IMR-90 (cell line): ENCODE measurements around the gene MS4A12.
"Not testable (repeated sequence)": the region's sequence is repeated elsewhere in the genome, so short reads cannot be mapped to it uniquely, and the experiment has no call there.

ENCODE experiments used
- MXI1 ChIP-seq: IDR thresholded peaks from 2 replicates; pipeline ENCODE4 v1.6.1; 2012; ENCODE audit warnings: low read depth, mild to moderate bottlenecking, low read length, moderate library complexity, borderline replicate concordance
- POLR2A ChIP-seq: IDR thresholded peaks from 2 replicates; pipeline ENCODE4 v1.6.1; 2012; ENCODE audit warnings: mild to moderate bottlenecking, low read depth, low read length
- RFX5 ChIP-seq: IDR thresholded peaks from 2 replicates; pipeline ENCODE4 v1.8.0; 2012; ENCODE audit warnings: low read depth, mild to moderate bottlenecking, low read length, moderate library complexity
- SMC3 ChIP-seq: fragments of 150-350 bp; IDR thresholded peaks from 2 replicates; pipeline ENCODE4 v1.6.1; 2016; ENCODE audit warnings: low read depth, mild to moderate bottlenecking, antibody characterized with exemption, low read length, moderate library complexity
- TF ChIP-seq, protein P1 (sequence below): conservative IDR thresholded peaks from 2 replicates; pipeline ENCODE4 v1.5.1; 2012; ENCODE audit warnings: mild to moderate bottlenecking, low read depth, low read length, improper control_type of control experiment

DNA sequence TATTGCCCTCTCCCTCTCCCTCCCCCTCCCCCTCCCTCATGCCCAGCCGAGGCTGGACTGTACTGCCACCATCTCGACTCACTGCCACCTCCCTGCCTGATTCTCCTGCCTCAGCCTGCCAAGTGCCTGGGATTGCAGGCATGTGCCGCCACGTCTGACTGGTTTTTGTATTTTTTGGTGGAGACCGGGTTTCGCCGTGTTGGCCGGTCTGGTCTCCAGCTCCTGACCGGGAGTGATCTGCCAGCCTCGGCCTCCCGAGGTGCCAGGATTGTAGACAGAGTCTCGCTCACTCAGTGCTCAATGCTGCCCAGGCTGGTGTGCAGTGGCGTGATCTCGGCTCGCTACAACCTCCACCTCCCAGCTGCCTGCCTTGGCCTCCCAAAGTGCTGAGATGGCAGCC lies 17.0 kb downstream of the MS4A12 start:
- not testable (repeated sequence) for TF ChIP-seq SMC3, POLR2A, RFX5, MXI1
- TF ChIP-seq, protein P1, sequence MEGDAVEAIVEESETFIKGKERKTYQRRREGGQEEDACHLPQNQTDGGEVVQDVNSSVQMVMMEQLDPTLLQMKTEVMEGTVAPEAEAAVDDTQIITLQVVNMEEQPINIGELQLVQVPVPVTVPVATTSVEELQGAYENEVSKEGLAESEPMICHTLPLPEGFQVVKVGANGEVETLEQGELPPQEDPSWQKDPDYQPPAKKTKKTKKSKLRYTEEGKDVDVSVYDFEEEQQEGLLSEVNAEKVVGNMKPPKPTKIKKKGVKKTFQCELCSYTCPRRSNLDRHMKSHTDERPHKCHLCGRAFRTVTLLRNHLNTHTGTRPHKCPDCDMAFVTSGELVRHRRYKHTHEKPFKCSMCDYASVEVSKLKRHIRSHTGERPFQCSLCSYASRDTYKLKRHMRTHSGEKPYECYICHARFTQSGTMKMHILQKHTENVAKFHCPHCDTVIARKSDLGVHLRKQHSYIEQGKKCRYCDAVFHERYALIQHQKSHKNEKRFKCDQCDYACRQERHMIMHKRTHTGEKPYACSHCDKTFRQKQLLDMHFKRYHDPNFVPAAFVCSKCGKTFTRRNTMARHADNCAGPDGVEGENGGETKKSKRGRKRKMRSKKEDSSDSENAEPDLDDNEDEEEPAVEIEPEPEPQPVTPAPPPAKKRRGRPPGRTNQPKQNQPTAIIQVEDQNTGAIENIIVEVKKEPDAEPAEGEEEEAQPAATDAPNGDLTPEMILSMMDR = not testable (repeated sequence)
